Transverse colon (tissue), 3 donors: ENCODE results near the gene CCDC24.

Experiments
- CTCF ChIP-seq, 5 experiments: fragments of 200-600 bp in 3 of 5; fragments of 450-650 bp in 2 of 5; sonication (generic) in 3 of 5; IDR thresholded peaks; 1 replicate in 2 of 5; 2 replicates in 3 of 5; pipeline ENCODE4 v1.5.1; 2016 to 2017; ENCODE audit warnings: antibody characterized with exemption in 5 of 5, inconsistent platforms in 3 of 5, mild to moderate bottlenecking in 2 of 5, moderate library complexity in 1 of 5
- POLR2A ChIP-seq: fragments of 450-650 bp; IDR thresholded peaks from one replicate; pipeline ENCODE4 v1.6.1; 2016; ENCODE audit warnings: antibody characterized with exemption, mild to moderate bottlenecking, moderate library complexity

DNA sequence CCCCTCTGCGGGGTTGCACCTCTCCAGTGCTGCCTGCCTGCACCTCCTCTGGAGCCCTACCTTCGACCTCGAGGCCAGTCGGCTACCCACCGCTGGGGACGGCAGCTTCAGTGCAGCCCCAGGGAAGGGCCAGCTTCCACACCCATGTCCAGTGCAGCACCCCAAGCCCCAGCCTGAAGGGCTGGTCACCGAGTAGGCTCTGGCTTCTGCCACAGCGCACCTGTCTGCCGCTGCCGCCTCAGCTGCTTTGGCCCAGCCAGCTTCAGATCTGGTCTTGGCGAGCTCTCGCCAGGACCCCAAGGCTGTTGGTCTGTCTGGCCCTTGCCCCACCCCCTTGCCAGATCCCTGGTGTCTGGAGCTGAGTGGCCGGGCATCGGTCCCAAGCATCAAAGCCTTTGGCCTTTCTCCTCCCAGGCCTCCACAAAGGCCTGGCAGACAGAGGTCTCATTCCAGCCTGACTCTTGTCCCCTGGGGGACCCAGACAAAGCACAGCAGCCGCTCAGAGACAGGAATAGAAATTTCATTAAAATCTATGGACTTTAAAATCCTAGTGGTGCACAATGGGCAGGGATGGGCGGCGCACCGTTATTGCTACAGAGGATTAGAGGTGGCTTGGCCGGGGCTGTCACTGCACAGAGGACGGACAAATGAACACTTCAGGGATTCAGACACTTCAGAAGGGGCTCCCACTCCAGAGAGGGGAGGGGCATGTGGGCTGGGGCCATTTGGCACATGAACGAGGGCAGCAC, 4.8 kb downstream of the CCDC24 start:
- TF ChIP-seq CTCF (IDR thresholded peaks at IDR 0.05) (no peak), POLR2A (no peak)
